Smooth muscle cell (in vitro differentiated cells): ENCODE results near the gene MAGEA8. TPM values are rescaled to one million over a fixed set of nuclear protein-coding genes. Genes with fewer than 3 reads are reported as not detected.
"Not testable (repeated sequence)": the region's sequence is repeated elsewhere in the genome, so short reads cannot be mapped to it uniquely, and the experiment has no call there.

Experiments
- DNase-seq: peaks from one replicate; lab custom pipeline; 2025; ENCODE audit not compliant: unreplicated experiment; lab: John Stamatoyannopoulos, UW
- H2AFZ ChIP-seq: fragments of 200-600 bp; sonication (generic); 2 replicates; pipeline ENCODE4 v1.6.0; 2016; ENCODE audit warnings: antibody characterized with exemption, low read depth, mild to moderate bottlenecking
- H3F3A ChIP-seq: fragments of 200-600 bp; sonication (generic); 2 replicates; pipeline ENCODE4 v1.6.0; 2017; ENCODE audit warnings: antibody characterized with exemption, low read depth
- H3K27ac ChIP-seq: fragments of 200-600 bp; sonication (generic); 2 replicates; pipeline ENCODE4 v1.5.1; 2016; ENCODE audit warnings: low read depth, mild to moderate bottlenecking
- H3K27me3 ChIP-seq: fragments of 200-600 bp; sonication (generic); 2 replicates; pipeline ENCODE4 v1.6.1; 2016; ENCODE audit warnings: low read depth, mild to moderate bottlenecking
- H3K36me3 ChIP-seq: fragments of 200-600 bp; sonication (generic); 2 replicates; pipeline ENCODE4 v1.5.1; 2016; ENCODE audit warnings: low read depth
- H3K4me1 ChIP-seq: fragments of 200-600 bp; sonication (generic); 2 replicates; pipeline ENCODE4 v1.5.1; 2016; ENCODE audit warnings: low read depth
- H3K4me2 ChIP-seq: fragments of 200-600 bp; sonication (generic); 2 replicates; pipeline ENCODE4 v1.6.0; 2016; ENCODE audit warnings: mild to moderate bottlenecking
- H3K4me3 ChIP-seq: fragments of 200-600 bp; sonication (generic); 2 replicates; pipeline ENCODE4 v1.5.1; 2016; ENCODE audit warnings: mild to moderate bottlenecking
- H3K79me2 ChIP-seq: fragments of 200-600 bp; sonication (generic); 2 replicates; pipeline ENCODE4 v1.6.0; 2016; ENCODE audit warnings: low read depth, mild to moderate bottlenecking
- H3K9ac ChIP-seq: fragments of 200-600 bp; sonication (generic); 2 replicates; pipeline ENCODE4 v1.6.0; 2016; ENCODE audit warnings: low read depth
- H3K9me3 ChIP-seq: fragments of 200-600 bp; sonication (generic); replicated peaks from 2 replicates; pipeline ENCODE4 v1.5.1; 2016; ENCODE audit warnings: low read depth
- H4K20me1 ChIP-seq: fragments of 200-600 bp; sonication (generic); 2 replicates; pipeline ENCODE4 v1.6.0; 2016; ENCODE audit warnings: low read depth
- CTCF ChIP-seq: fragments of 200-600 bp; sonication (generic); IDR thresholded peaks from 2 replicates; pipeline ENCODE4 v1.5.1; 2017; ENCODE audit warnings: borderline replicate concordance, mild to moderate bottlenecking, antibody characterized with exemption; ENCODE audit not compliant: insufficient read depth, poor library complexity, severe bottlenecking
- WGBS: methylation state at CpG from one replicate; pipeline ENCODE4 v1.1.7; 2016; ENCODE audit warnings: low lambda C conversion rate; 5-methylcytosine and 5-hydroxymethylcytosine counted together
- polyA plus RNA-seq: library from polyadenylated mRNA; unstranded; fragments of >200 nt; fragmentation: Nextera tagmentation; extraction: Ambion mirVana; gene quantifications from 2 replicates; pipeline ENCODE4 v1.2.1, GENCODE V29; 2016
- total RNA-seq: library from RNA; depleted of rRNA; stranded (reverse); fragments of >200 nt; gene quantifications from 2 replicates; pipeline ENCODE4 v1.2.3, GENCODE V29; 2014

Gene MAGEA8
- total and polyA plus RNA-seq, 2 experiments from 2014 or later = not detected

- Histone ChIP-seq H3K27ac (no peak overlapping the region), H3K79me2 (no peaks in the 10 kb centered on the region), H3K27me3 (no peaks in the 10 kb centered on the region), H3K4me3 (no peak overlapping the region), H3F3A (no peaks in the 10 kb centered on the region), H3K9me3 (no peaks in the 10 kb centered on the region), H3K36me3 (no peaks in the 10 kb centered on the region), H2AFZ (no peak overlapping the region), H3K9ac (no peak overlapping the region), H4K20me1 (no peaks in the 10 kb centered on the region), H3K4me1 (no peaks in the 10 kb centered on the region), H3K4me2 (no peak overlapping the region)
- no peak for DNase-seq
- TF ChIP-seq CTCF = no peak
- WGBS = 86% methylated on average over 9 of the region's 9 CpGs
Observed at GRCh38 chrX:149910178-149910695, 29.3 kb downstream of the MAGEA8 start.

GRCh38 chrX:149916745-149917392 is 35.9 kb downstream of the MAGEA8 start:
- Histone ChIP-seq H2AFZ (no peak overlapping the region), H3K4me1 (no peaks in the 10 kb centered on the region), H3K27ac (no peak overlapping the region), H3K36me3 (no peaks in the 10 kb centered on the region), H3K9me3 (no peaks in the 10 kb centered on the region), H4K20me1 (no peaks in the 10 kb centered on the region), H3K79me2 (no peaks in the 10 kb centered on the region), H3K4me3 (no peak overlapping the region), H3K4me2 (no peak overlapping the region), H3F3A (no peaks in the 10 kb centered on the region), H3K27me3 (no peaks in the 10 kb centered on the region), H3K9ac (no peak overlapping the region)
- 71% methylated on average over 3 of the region's 3 CpGs for whole genome bisulfite sequencing
- TF ChIP-seq CTCF = no peak
- no peak for DNase-seq

GRCh38 chrX:149923836-149924235 is 42.9 kb downstream of the MAGEA8 start:
- not testable (repeated sequence) for H4K20me1 ChIP-seq, H3F3A ChIP-seq, H3K4me1 ChIP-seq, H3K9me3 ChIP-seq, H3K27me3 ChIP-seq, H2AFZ ChIP-seq, H3K4me2 ChIP-seq, H3K79me2 ChIP-seq, H3K9ac ChIP-seq, H3K36me3 ChIP-seq, DNase-seq, H3K27ac ChIP-seq, H3K4me3 ChIP-seq
- no CpG with 5 or more reads among the region's 4 CpGs for WGBS

- H3K27me3 ChIP-seq, H3K79me2 ChIP-seq, H3K9ac ChIP-seq, H2AFZ ChIP-seq, H3F3A ChIP-seq, H3K4me1 ChIP-seq, H3K4me3 ChIP-seq, H4K20me1 ChIP-seq, H3K27ac ChIP-seq, H3K36me3 ChIP-seq, H3K4me2 ChIP-seq, H3K9me3 ChIP-seq, DNase-seq: not testable (repeated sequence)
- no CpG with 5 or more reads among the region's 5 CpGs for WGBS
Observed at GRCh38 chrX:149924434-149924833, 43.5 kb downstream of the MAGEA8 start.

GRCh38 chrX:149927245-149927963 is 46.4 kb downstream of the MAGEA8 start:
- no CpG with 5 or more reads among the region's 8 CpGs for whole genome bisulfite sequencing

GRCh38 chrX:149927964-149928258 is 46.9 kb downstream of the MAGEA8 start:
- H3K27ac ChIP-seq, H3K4me1 ChIP-seq, H3F3A ChIP-seq, H3K9ac ChIP-seq, H3K4me3 ChIP-seq, DNase-seq, H3K9me3 ChIP-seq, H3K79me2 ChIP-seq, H3K36me3 ChIP-seq, H3K27me3 ChIP-seq, H2AFZ ChIP-seq, H4K20me1 ChIP-seq, H3K4me2 ChIP-seq: not testable (repeated sequence)
- no CpG with 5 or more reads among the region's 1 CpG for WGBS

More at GRCh38 chrX:149927245-149927963, 46.4 kb downstream of the MAGEA8 start:
- not testable (repeated sequence) for H3K79me2 ChIP-seq, H2AFZ ChIP-seq, H3K27me3 ChIP-seq, H3K9me3 ChIP-seq, DNase-seq, H3K27ac ChIP-seq, H3K4me1 ChIP-seq, H3K4me3 ChIP-seq, H3K4me2 ChIP-seq, H3K36me3 ChIP-seq, H3F3A ChIP-seq, H3K9ac ChIP-seq, H4K20me1 ChIP-seq

- H3K79me2 ChIP-seq, DNase-seq, H3K36me3 ChIP-seq, H3K9me3 ChIP-seq, H3K27me3 ChIP-seq, H3F3A ChIP-seq, H3K9ac ChIP-seq, H2AFZ ChIP-seq, H3K27ac ChIP-seq, H3K4me3 ChIP-seq, H3K4me2 ChIP-seq, H3K4me1 ChIP-seq, H4K20me1 ChIP-seq: not testable (repeated sequence)
- 63% methylated on average over 1 of the region's 1 CpG for WGBS
Observed at GRCh38 chrX:149928635-149929034, 47.7 kb downstream of the MAGEA8 start.
